Keratinocyte (primary cell): ENCODE measurements around the gene EIF2B2. TPM values are rescaled to one million over a fixed set of nuclear protein-coding genes. Genes with fewer than 3 reads are reported as not detected.

Experiments used
- DNase-seq: peaks from one replicate; pipeline ENCODE4 v3.0.0-alpha.2; 2011; ENCODE audit warnings: low read depth, missing footprints, low spot score
- FAIRE-seq: peaks from 2 replicates; lab custom pipeline; 2011; peaks lifted over from hg19 to GRCh38; lab: Jason Lieb, UNC
- H2AFZ ChIP-seq: 2 replicates; pipeline ENCODE4 v1.6.0; 2012; ENCODE audit warnings: low read length, control low read depth, inconsistent platforms; ENCODE audit not compliant: control insufficient read depth
- H3K27ac ChIP-seq: 2 replicates; pipeline ENCODE4 v1.5.1; 2011; ENCODE audit warnings: low read length; ENCODE audit not compliant: control insufficient read depth, insufficient read depth
- H3K27me3 ChIP-seq: 3 replicates; pipeline ENCODE4 v1.6.0; 2011; ENCODE audit warnings: low read length; ENCODE audit not compliant: control insufficient read depth, insufficient read depth; ENCODE audit errors: extremely low read depth
- H3K36me3 ChIP-seq, 2 experiments: 2 replicates in 1 of 2; 3 replicates in 1 of 2; pipeline ENCODE4 v1.5.1; 2011; ENCODE audit warnings: low read length in 2 of 2, mild to moderate bottlenecking in 1 of 2; ENCODE audit not compliant: control insufficient read depth in 2 of 2, insufficient read depth in 2 of 2; ENCODE audit errors: extremely low read depth in 1 of 2
- H3K4me1 ChIP-seq: 3 replicates; pipeline ENCODE4 v1.5.1; 2011; ENCODE audit warnings: low read length; ENCODE audit not compliant: control insufficient read depth, insufficient read depth; ENCODE audit errors: extremely low read depth
- H3K4me2 ChIP-seq: 3 replicates; pipeline ENCODE4 v1.6.0; 2011; ENCODE audit warnings: low read depth, low read length; ENCODE audit not compliant: control insufficient read depth, insufficient read depth; ENCODE audit errors: extremely low read depth
- H3K4me3 ChIP-seq, 3 experiments: fragments of 200-600 bp in 1 of 3; sonication (generic) in 1 of 3; 2 replicates in 2 of 3; 3 replicates in 1 of 3; pipeline ENCODE4 v1.5.1; 2011 to 2016; ENCODE audit warnings: low read length in 3 of 3, mild to moderate bottlenecking in 3 of 3, control low read depth in 2 of 3, inconsistent platforms in 1 of 3, low read depth in 1 of 3, mixed read lengths in 1 of 3, mixed run types in 1 of 3, moderate library complexity in 1 of 3; ENCODE audit not compliant: control insufficient read depth in 2 of 3, insufficient read depth in 2 of 3; ENCODE audit errors: extremely low read depth in 1 of 3
- H3K79me2 ChIP-seq: 2 replicates; pipeline ENCODE4 v1.6.0; 2012; ENCODE audit warnings: low read length; ENCODE audit not compliant: control insufficient read depth, insufficient read depth
- H3K9ac ChIP-seq: 3 replicates; pipeline ENCODE4 v1.6.0; 2011; ENCODE audit warnings: low read length; ENCODE audit not compliant: control insufficient read depth, insufficient read depth; ENCODE audit errors: extremely low read depth
- H3K9me1 ChIP-seq: 3 replicates; pipeline ENCODE4 v1.6.0; 2011; ENCODE audit warnings: low read length; ENCODE audit not compliant: control insufficient read depth, insufficient read depth; ENCODE audit errors: extremely low read depth
- H3K9me3 ChIP-seq: 2 replicates; pipeline ENCODE4 v1.5.1; 2012; ENCODE audit warnings: low read depth, low read length; ENCODE audit not compliant: control insufficient read depth
- H4K20me1 ChIP-seq: 3 replicates; pipeline ENCODE4 v1.6.0; 2011; ENCODE audit warnings: low read length; ENCODE audit not compliant: control insufficient read depth, insufficient read depth; ENCODE audit errors: extremely low read depth
- EZH2 ChIP-seq: IDR thresholded peaks from one replicate; pipeline ENCODE4 v1.6.1; 2012; ENCODE audit warnings: inconsistent platforms, mild to moderate bottlenecking, low read length, moderate library complexity
- dilution Hi-C: fragments of 300-500 bp; cut with MboI; formaldehyde crosslinking; loops from one replicate; pipeline ENCODE4 v1.7.0; 2020; ENCODE audit warnings: low sequenced_read_pairs; ENCODE audit not compliant: extremely low pct_ligation_motif_present
- polyA plus RNA-seq, 5 experiments: library from polyadenylated mRNA; depleted of rRNA in 3 of 5; stranded (reverse) in 3 of 5; stranded (forward) in 1 of 5; unstranded in 1 of 5; fragments of >200 nt; gene quantifications; 1 replicate in 1 of 5; 2 replicates in 3 of 5; 3 replicates in 1 of 5; pipeline versions ENCODE4 v1.2.1 to v1.2.3, GENCODE V29; 2011 to 2012; ENCODE audit warnings: missing spikeins in 2 of 5, low read depth in 1 of 5, low replicate concordance in 1 of 5
- TF ChIP-seq, protein P1 (sequence below), 3 experiments: IDR thresholded peaks in 1 of 3; conservative IDR thresholded peaks in 1 of 3; optimal IDR thresholded peaks in 1 of 3; 2 replicates in 2 of 3; 3 replicates in 1 of 3; pipeline versions ENCODE3 to v1.5.1; 2011; ENCODE audit warnings: low read length in 3 of 3, mild to moderate bottlenecking in 3 of 3, moderate library complexity in 2 of 3, control low read depth in 1 of 3, inconsistent platforms in 1 of 3; ENCODE audit not compliant: insufficient read depth in 2 of 3; ENCODE audit errors: extremely low read depth in 1 of 3

Gene EIF2B2
- polyA plus RNA-seq, 1 donor (not counting 4 experiments of a cell fraction or from before 2014, with no cell fraction given), result 113 TPM

DNA sequence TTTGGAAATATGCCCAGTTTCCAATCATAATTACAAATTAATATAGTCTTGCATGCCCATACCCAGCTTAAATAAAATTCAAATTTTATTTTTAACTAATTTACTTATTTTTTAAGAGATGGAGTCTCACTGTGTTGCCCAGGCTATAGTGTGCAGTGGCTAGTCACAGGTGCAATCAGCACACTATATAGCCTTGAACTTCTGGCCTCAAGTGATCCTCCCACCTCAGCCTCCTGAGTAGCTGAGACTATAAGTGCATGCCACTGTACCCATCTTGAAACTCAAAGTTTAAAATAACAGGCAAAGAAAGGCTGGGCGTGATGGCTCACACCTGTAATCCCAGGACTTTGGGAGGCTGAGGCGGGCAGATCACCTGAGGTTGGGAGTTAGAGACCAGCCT lies 38.2 kb downstream of the EIF2B2 start:
- FAIRE-seq, result no peak
- Histone ChIP-seq H3K36me3 (peaks cover 2 to 3% of the 10 kb centered on the region in 2 experiments), H3K4me3 (no peak overlapping the region), H2AFZ (no peak overlapping the region), H3K27me3 (no peaks in the 10 kb centered on the region), H3K79me2 (no peaks in the 10 kb centered on the region), H3K27ac (no peak overlapping the region), H3K4me1 (peaks cover 22% of the 10 kb centered on the region), H3K9ac (no peak overlapping the region), H3K9me1 (no peaks in the 10 kb centered on the region), H4K20me1 (no peaks in the 10 kb centered on the region), H3K9me3 (no peaks in the 10 kb centered on the region), H3K4me2 (no peak overlapping the region)
- TF ChIP-seq EZH2, result no peak
- TF ChIP-seq, protein P1, sequence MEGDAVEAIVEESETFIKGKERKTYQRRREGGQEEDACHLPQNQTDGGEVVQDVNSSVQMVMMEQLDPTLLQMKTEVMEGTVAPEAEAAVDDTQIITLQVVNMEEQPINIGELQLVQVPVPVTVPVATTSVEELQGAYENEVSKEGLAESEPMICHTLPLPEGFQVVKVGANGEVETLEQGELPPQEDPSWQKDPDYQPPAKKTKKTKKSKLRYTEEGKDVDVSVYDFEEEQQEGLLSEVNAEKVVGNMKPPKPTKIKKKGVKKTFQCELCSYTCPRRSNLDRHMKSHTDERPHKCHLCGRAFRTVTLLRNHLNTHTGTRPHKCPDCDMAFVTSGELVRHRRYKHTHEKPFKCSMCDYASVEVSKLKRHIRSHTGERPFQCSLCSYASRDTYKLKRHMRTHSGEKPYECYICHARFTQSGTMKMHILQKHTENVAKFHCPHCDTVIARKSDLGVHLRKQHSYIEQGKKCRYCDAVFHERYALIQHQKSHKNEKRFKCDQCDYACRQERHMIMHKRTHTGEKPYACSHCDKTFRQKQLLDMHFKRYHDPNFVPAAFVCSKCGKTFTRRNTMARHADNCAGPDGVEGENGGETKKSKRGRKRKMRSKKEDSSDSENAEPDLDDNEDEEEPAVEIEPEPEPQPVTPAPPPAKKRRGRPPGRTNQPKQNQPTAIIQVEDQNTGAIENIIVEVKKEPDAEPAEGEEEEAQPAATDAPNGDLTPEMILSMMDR (optimal IDR thresholded peaks at IDR 0.05 in 1 of 3, IDR thresholded peaks at IDR 0.05 in 1 of 3, conservative IDR thresholded peaks at IDR 0.05 in 1 of 3; ENCODE audit: extremely low read depth in 1 of 3, insufficient read depth in 2 of 3, low read length in 3 of 3), result no peak
- dilution Hi-C loops, result no loop called here
- DNase-seq, result no peak

DNA sequence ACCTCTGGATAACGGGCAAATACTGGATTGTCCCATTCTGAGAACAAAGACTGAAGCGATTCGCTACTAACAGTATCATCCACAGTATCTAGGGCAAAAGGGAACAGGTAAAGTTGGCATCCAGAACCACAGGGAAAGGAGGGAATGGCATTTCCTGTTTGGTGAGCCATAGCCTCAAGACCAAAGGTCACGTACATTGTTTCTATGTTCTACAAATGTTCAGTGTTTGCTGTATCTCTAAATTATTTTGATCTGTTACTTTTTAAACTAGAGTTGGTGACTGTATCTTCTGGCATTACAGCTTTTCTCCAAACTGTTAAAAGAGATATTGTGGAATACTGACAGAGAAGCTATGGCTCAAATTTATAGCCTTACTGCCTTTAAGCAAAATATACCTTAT lies 38.9 kb downstream of the EIF2B2 start:
- Histone ChIP-seq H3K4me2 (peak overlapping the region; percentile 42), H3K27me3 (no peaks in the 10 kb centered on the region), H3K36me3 (peaks cover 1 to 3% of the 10 kb centered on the region in 2 experiments), H3K9me1 (no peaks in the 10 kb centered on the region), H3K79me2 (no peaks in the 10 kb centered on the region), H2AFZ (no peak overlapping the region), H3K27ac (peak overlapping the region; percentile 27), H3K9me3 (no peaks in the 10 kb centered on the region), H3K4me3 (no peak overlapping the region), H3K9ac (no peak overlapping the region), H3K4me1 (peaks cover 22% of the 10 kb centered on the region), H4K20me1 (no peaks in the 10 kb centered on the region)
- FAIRE-seq, result peak; percentile 76
- no peak for TF ChIP-seq EZH2
- TF ChIP-seq, protein P1 (optimal IDR thresholded peaks at IDR 0.05 in 1 of 3, IDR thresholded peaks at IDR 0.05 in 1 of 3, conservative IDR thresholded peaks at IDR 0.05 in 1 of 3; ENCODE audit: extremely low read depth in 1 of 3, insufficient read depth in 2 of 3, low read length in 3 of 3), result no peak
- DNase-seq, result no peak
- dilution Hi-C loops, result no loop called here
